Activated T-cell treated with anti-CD3 and anti-CD28 coated beads, Interleukin-2, amount 50 U/mL, for 48 hours (primary cell): ENCODE data around the gene KCNK2.

Source experiments
- DNase-seq, 2 experiments: peaks; one replicate each; pipeline ENCODE4 v3.0.0-alpha.2; 2020

The KCNK2 gene

DNA sequence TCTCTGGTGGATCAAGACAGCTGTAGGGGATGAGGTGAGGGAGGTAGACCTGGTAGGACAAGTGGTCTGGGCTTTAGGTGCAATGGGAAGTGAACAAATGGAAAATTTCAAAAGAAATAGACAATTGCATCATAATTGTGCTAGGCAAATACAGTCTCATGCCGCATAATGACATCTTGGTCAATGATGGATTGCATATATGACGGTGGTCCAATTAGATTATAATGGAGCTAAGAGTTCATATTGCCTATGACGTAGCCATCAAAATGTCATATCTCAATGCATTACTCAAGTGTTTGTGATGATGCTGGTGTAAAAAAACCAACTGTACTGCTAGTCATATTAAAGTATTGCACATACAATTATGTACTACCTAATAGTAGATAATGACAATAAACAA is 19.0 kb downstream of the KCNK2 start:
- DNase-seq: no peak

DNA sequence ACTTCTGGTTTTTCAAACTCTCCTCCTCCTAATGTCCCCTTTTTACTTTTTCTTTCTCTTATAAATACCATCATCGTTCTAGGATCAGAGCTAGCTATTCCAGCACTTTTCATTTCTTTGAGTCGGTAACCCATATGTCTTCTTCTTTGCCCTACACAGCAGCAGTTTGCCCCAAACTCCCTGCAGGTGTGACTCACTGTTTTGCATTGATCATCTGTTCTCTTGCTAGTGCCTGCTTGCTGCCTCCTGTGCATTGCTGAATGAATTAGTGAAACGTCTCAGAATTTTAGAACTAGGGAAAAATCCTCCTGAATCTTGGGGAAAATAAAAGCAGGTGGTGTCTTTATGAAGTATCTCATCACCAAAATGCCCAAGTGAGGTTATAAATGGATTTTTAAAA is 21.7 kb downstream of the KCNK2 start:
- DNase-seq: no peak

DNA sequence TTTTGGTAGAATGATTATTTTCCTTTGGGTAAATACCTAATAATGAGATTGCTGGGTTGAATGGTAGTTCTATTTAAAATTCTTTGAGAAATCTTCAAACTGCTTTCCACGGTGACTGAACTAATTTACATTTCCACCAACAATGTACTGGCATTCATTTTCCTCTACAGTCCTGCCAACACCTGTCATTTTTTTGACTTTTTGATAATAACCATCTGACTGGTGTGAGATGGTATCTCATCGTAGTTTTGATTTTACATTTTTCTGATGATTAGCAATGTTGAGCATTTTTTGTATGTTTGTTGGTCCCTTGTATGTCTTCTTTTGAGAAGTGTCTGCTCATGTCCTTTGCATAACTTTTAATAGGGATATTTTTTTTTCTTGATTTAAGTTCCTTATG is 23.5 kb downstream of the KCNK2 start:
- DNase-seq: no peak

DNA sequence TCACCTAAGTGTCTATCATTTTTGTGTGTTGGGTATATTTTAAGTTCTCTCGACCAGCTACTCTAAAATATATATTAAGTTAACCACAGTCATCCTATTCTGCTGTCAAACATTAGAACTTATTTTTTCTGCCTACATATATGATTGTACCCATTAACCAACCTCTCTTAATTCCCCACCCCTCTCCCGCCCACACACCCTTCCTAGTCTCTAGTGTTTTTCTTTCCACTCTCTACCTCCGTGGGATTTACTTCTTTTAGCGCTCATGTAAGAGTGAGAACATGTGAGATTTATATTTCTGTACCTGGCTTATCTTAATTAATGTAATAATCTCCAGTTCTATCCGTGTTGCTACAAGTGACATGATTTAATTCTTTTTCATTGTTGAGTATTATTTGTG is 26.6 kb downstream of the KCNK2 start:
- no peak for DNase-seq

DNA sequence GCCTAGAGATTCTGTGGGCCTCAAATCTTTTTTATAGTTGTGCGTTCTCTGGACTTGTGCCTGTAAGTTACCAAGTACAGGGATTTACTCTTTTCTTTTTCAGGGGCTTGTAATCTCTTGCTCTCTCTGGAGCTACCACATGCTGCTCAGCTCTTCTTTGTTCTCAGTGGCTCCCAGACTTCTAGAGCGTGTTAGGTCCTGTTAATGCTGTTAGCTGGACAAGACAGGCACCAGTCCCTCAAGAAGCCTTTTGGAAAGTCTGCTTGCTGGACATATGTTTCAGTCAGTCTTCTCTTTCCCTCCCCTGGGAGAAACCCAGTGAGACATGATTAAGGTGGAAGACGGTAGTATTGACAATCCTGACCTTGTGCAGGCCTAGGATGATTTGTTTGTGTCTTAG is 29.4 kb downstream of the KCNK2 start:
- DNase-seq: no peak

DNA sequence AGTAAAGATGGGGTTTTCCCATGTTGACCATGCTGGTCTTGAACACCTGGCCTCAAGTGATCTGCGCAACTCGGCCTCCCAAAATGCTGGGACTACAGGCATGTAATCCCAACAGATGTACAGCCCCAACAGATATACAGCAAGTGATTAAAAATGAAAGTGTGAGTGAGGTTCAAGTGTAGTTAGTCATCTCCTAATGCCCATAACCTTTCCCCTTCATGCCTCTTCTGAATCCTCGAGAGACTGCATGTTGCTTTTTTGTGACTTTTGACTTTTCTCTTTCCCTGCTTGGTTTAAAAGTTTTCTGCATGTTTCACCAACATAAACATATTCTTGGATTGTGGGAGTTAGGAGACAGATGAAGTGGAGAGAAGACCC is 31.2 kb downstream of the KCNK2 start:
- DNase-seq: no peak

DNA sequence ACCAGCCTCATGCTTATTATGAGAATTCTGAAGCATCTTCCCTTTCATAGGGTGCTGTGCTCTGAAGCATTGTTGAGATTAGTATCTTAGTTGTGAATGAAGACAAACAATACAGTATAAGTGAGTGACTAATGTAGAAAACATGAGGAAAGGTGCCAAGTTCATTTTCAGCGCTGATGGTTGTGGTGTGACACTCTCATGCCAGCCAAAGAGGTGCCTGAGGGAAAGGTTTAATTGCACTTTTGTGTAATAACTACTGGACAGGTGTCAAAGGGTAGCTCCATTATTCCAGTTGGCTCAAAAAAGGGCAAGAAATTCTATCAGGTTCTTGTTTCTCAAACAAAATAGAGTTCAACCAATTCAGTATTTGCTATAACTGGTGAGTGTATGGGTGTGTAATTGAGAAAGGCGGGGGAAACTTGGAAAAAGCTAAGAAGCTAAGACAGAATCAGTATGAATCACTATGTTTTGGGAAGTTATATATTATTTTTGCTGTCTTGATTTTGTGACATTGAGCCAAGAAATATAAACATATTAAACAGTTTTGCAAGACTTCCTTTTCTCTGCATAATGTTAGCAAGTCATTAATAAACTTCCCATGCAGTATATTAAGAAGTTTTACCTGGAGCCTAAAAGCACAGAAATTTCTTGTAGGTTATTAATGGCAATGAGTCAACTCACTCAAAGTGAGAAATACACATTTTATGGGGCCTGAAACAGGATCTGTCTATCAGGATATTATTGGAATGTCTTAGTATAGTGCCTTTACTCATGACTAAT is 31.8 kb downstream of the KCNK2 start:
- DNase-seq: no peak

DNA sequence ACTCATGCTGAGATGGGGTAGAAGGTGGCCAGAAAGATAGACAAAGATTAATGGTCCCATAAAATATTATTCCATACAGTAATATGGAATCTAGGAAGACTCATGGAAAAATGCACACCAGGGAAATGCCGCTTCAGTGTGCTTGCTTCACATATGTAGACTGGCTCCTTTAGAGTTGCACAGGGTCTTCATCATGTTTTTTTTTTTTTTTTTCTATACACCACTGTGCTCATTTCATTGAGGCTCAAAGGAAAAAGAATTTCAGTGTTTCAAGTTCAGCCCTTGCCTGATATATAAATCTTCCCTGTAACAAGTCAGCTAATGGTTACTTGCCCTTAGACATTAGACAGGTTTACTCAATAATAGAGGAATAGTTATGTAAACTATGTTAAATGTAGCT is 33.2 kb downstream of the KCNK2 start:
- DNase-seq: no peak

DNA sequence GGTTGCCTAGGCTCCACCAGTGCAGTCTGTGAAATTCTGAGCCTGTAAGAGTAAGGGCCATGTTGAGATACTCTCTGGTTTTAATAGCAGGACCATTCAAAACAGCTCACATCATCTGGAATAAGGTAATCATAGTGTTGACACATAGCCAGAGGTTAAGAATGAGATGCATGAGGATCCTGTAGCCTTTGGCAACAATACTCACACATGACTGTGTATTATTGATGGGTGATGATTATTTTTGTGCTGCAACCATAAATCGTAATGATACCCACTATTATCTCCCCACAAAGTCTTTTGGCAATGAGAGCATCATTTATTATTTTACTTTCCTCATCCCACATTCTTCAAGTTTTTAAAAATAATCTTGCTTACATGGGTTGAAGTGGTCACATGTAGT is 35.5 kb downstream of the KCNK2 start:
- no peak for DNase-seq

DNA sequence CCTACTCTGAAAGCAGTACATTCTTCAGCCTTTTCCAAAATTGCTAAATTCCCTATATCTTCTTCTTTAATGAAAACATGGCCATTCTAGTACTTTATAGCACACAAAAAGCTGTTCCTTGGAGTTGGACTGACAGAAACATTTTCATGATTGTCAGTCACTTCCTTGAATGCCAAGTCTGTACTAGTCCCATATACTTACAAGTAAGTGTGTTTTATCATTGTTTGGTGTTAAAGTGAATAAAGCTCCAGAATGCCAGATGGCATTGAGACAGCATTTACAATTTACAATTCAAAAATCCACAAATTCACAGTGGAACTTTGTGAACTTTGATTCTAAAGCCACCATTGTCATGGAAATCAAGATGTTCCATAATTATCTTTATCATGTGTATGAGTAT is 36.5 kb downstream of the KCNK2 start:
- DNase-seq: no peak

DNA sequence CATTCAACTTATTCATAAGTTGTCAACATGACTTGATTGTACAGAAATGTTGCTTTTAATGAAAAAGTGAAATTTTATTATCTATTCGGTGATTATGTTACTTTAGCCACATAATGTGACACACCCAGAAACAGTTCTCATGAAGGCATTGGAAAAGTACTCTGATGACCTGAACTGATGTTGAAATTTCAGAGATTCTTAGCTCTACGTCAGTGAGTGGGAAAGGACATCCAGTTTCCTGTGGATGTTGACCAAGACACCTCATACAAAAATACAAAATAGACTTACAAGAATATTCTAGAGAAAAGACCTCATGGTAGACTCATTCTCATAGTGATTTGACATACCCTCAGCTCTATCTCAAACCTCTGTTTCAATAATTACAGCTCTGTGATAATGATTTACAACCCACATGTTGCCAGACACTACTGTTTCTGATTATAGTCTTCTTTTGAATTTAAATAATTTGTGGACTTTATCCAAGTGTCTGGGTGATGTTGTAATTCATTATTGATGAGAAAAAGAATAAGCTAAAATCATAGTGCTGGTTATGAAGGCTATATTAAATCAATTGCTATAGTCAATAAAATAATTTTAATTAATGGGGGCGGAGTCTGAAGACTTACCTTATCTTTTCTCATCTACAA is 37.3 kb downstream of the KCNK2 start:
- DNase-seq: no peak

DNA sequence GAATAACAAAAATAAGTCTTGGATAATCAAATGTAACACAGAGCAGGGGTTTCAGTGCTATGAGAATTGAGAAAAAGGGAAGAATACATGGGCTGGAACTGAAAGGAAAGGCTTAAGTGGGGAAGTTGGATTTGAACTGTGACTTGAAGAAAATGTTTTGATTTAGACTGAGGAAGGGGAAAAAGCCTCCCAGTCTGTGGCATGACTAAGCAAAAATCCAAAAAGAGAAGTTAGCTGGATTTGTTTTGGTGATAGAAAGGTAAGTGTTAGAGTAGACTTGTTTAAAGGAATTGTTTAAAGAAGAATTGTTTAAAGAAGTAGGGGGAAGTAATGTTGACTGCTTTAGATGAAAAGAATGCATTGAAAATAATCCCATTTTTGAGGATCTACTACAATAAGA is 46.0 kb downstream of the KCNK2 start:
- DNase-seq: no peak

DNA sequence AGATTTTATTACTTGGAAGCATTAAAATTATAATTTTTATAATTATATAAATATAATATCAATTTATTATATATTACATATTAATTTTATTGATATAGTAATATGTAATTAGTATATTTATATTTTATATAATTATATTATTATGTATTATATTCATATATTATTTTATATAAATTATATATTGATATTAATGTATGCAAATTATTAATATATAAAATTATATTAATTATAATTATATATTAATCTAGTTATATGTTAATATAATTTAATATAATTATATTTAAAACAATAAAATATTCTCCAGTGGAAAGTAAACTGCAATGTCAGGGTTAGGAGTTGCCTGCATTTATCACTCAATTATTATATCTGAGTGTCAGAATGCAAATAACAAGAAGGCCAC is 48.8 kb downstream of the KCNK2 start:
- DNase-seq: no peak

DNA sequence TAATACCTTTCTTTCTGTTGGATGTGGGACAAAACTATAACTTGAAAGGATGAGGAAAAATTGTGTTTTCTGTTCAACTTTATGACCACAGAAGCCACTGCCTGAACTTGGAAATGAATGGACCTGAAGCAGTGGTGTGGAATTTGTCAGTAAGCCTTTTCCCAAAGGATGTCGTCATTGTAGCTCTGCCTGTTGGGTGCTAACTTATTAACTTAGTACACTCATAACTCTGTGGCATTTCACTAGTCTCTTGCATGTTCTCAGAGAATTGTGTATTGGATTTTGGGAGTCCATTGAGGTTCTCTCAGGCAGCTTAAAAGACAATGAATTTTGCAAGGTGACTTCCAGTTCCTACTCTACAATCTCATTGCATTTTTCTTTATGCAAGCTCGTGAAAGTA is 49.6 kb downstream of the KCNK2 start:
- no peak for DNase-seq

DNA sequence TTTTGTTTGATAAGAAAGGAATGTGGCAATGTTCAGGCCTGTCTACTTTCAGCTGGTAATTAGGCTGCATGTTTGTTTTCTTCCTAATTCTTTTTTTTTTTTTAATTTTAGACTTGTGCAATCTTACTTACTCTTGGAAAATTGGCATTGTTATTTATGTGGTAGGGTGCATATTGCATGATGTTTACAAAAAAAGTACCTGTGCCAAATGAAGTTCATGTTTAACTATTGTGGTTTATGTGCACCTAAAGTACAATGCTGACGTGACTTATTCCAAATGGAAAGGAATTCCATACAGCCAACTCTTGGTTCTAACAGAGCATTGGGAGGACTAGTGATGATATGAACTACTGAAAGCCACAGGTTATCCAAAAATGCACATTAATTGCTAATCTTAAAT is 51.0 kb downstream of the KCNK2 start:
- no peak for DNase-seq

DNA sequence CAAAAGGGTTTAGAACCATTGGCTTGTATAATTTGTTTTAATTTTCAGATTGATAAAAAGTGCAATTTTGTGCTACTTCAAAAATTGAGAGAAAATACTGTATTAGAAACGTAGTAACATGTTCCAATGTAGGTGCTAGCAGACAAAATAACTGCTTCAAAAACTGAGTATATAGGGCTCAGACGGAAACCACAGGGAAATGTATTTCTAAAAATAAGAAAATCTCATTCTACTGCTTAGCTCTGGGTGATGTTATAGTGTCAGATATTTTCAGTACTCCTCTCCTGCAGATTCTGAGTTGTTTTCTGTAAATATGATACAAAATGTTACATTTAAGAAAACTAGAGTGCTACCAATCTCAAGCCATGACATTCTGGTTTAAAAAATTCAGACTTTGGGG is 55.4 kb downstream of the KCNK2 start:
- no peak for DNase-seq

DNA sequence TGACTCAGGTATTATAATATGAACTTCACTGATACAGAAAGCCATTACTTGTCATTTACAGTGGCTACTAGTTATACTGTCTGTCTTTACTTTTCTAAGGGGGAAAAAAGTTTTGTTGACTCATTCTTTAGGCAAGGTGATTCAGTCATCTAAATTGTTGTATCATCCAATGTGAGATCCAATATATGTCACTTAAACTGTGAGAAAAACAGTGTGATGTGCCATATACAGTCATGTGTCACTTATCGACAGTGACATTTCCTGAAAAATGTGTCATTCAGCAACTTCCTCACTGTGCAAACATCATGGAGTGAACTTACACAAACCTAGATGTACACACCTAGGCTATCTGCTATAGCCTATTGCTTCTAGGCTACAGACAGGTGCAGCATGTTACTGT is 57.6 kb downstream of the KCNK2 start:
- no peak for DNase-seq

DNA sequence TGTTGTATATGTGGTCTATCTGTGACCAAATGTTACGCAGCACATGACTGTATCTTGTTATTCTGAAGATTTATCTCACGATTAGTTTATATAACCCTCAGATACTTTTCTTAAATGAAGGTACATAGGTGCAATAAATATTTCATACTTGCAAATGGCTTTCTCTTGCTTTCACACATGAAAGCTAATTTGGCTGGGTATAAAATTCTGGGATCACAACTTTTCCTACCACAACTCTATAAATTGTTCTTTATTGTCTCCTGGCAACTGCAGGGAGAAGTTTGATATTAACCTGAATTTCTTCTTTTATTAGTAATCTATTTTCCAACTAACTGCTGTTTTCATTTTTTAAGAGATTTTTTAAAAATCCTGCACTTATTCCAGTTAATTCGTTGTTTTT is 58.9 kb downstream of the KCNK2 start:
- DNase-seq: no peak

DNA sequence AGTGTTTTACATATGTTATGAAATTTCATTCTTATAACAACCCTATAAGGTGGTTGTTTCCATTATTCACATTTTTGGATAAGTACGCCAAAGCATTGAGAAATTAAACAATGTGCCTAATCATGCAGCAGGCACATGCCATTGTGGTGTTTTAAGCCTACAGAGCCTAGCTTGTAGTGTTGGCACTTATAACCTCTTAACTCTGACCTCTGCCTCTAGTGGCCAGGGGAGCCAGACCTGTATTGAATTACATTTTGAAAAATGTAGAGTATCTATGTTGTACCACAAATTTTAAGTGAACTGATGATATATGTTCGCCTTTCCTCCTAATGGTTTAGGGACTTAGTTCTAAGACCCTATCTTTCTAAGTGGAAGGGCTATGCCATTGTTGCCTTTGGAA is 61.0 kb downstream of the KCNK2 start:
- no peak for DNase-seq

DNA sequence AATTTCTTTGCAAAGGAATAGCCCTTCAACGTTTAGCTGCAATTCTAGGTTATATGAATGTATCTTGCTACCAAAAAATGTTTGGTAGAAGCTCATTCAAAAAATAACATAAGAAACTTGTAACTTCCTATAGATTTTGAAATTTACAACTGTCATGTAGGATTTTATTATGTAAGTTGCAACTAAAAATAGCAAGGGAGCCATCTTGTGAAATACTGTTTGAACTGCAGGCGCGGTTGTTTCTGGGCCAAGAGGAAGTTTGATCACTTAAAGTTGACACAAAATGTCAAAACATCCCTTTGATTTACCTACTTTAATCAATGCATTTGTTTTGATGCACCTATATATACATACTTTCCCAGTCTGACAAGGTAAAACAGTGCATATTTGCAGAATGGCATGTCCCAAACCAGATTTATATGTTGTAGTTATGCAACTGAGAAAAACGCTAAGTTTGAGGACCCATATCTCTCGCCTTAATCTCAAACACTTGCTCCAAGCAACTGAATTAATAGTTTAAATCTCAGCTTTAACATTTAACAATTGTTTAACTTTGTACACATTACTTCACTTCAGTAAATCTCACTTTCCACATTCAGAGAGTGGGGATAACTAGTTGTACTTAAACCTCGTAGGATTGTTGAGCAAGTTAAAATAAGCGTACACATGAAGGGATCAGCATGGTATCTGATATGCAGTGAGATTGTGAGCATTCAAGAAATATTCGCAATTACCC is 63.9 kb downstream of the KCNK2 start:
- no peak for DNase-seq

DNA sequence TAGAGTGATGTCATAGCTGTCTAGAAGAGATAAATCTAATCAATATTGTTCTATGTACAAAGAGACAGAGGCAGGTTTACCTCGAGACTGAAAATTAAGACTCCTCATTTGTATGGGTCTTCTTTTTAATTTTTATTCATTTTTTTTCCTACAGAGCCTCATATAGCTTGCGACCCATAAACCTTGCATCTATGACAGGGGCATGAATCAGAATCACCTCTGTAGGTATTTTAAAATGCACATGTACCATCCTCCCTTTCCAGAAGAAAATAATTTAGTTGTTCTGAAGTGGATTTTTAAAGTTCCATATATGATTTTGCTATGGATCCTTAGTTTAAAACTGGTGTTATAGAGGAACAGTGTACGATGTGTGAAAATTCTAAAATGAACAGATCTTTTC is 64.5 kb downstream of the KCNK2 start:
- no peak for DNase-seq

DNA sequence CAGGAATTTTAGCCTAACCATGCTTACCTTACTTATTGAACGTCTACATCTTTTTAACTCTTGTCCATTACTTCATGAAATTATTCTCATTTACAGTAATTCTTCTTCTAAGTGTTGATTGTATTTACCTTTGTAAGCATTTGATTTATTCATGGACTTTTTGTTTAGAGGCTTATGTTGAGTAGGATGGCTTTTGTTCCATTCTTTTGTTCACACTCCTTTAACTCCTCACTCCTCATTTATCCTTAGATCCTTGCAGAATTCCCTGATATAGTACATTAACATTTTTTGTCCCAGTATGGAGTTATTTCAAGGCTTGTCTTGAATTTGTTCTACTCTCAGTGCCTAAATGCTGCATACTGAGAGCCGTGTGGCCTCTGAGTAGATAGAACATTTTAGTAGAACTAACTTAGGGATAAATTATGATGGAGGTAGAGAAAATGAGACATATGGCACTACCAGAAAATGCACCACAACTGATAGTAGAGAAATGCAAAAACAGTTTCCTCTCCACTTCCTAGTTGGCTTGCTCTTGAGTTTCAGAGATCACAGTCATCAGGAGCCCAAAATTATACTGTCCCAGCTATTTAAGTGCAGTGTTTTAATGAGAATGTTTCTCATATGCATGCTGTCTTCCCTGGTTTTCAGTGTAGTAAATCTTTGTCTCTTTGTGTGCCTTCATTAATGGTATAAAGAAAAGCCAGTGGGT is 69.5 kb downstream of the KCNK2 start:
- DNase-seq: no peak

DNA sequence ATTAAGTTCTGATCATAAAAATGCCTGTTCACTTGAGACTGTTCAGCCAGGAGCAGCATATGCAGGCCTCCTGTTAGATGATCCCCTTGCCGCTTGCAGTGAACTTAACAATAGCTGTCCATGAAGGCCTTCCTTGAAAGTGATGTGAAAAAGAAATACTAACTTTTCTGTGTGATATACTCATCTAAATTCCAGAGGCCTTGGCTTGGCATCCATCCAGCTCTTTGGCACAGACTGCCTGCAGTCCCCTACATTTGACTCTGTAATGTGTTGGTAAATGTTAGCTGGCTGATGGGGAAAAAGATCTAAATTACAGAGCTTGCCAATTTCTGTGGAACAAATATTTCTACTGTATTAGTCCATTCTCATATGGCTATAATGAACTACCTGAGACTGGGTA is 73.7 kb downstream of the KCNK2 start:
- no peak for DNase-seq

DNA sequence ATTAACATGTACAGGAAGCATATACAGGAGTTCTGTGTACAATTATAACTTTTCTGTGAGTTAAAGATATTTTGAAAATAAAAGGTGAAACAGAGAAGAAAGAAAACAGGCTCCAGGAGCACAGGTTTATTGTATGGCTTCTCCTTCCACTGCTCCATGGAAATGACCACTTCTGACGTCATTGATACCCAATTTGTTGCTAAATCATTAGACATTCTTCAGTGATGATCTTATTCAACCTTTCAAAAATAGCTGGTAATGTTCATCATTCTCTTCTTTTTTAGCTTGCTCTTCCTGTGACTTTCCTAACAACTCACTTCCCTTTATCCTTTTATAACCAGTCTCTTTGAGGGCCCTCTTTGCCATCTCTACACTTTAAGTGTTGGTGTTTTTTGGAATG is 77.8 kb downstream of the KCNK2 start:
- no peak for DNase-seq
